ENCODE results near the gene WNT7B.

DNA sequence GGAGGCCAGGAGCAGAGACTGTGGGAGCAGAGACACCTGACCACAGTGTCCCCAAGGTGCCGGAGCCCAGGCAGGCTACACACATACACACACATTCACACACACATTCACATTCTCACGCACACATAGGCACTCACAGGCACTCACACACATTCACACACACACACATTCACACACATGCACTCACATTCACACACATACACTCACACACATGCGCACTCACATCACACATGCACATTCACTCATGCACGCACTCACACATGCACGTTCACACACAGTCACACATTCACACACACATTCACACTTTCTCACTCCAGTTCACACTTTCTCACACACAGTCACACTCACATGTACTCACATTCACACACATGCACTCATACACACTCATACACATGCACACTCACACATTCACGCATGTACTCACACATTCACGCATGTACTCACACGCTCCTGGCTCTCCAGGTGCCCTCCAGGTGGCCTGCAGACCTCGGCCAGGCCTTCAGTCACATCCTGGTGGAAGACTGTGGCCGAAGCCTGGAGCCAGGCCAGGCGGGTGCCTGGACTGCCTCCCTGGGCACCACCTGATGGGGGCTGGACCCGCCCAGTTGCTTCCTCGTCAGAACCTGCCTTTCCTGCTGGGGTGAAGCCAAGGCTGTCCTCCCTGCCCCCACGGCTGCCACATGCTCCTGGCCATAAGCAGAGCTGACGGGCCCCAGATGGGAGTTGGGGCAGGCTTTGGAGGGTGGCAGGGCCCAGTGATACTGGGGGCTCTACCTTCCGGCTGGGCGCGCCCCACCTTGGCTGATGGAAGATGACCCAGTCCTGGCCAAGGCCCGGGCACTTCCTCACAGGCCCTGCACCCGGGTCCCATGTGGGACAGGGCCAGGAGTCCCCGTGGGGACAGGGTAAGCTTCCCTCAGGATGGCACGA is 89.5 kb downstream of the WNT7B start:
- TF ChIP-seq POLR2AphosphoS5 (IDR thresholded peaks at IDR 0.05; ENCODE audit: borderline replicate concordance, low read depth, low read length) = no peak
- no peak for TF ChIP-seq FOXP2 (optimal IDR thresholded peaks at IDR 0.05; ENCODE audit: control extremely low read depth, extremely low read length, insufficient read depth)
- no peak for TF ChIP-seq EZH2 (IDR thresholded peaks at IDR 0.05)
